Mucosa of descending colon (tissue), 3 donors: ENCODE measurements around the gene FAM3D. TPM values are rescaled to one million over a fixed set of nuclear protein-coding genes. Genes with fewer than 3 reads are reported as not detected.

Experiments used
- ATAC-seq: fragments of 200-7000 bp; cut with Tn5 transposase; one replicate; pipeline ENCODE4 v1.9.1; 2020; ENCODE audit warnings: mild to moderate bottlenecking, moderate library complexity
- DNase-seq, 3 donors: peaks; one replicate each; pipeline ENCODE4 v3.0.0-alpha.2; 2020
- H3K36me3 ChIP-seq: fragments of 200-600 bp; one replicate; pipeline ENCODE4 v1.8.0; 2021; ENCODE audit warnings: low read depth, mild to moderate bottlenecking
- H3K4me1 ChIP-seq: fragments of 200-600 bp; one replicate; pipeline ENCODE4 v1.8.0; 2021; ENCODE audit warnings: low read depth, mild to moderate bottlenecking
- H3K4me3 ChIP-seq: fragments of 200-600 bp; one replicate; pipeline ENCODE4 v1.8.0; 2021; ENCODE audit warnings: mild to moderate bottlenecking
- H3K9me3 ChIP-seq: fragments of 200-600 bp; one replicate; pipeline ENCODE4 v1.8.0; 2021; ENCODE audit warnings: mild to moderate bottlenecking
- CTCF ChIP-seq: fragments of 200-600 bp; IDR thresholded peaks from one replicate; pipeline ENCODE4 v1.8.0; 2022; ENCODE audit warnings: antibody characterized with exemption, mild to moderate bottlenecking
- intact Hi-C, 2 donors: fragments of 100-400 bp; cut with DNase I in 1 of 2; cut with micrococcal nuclease in 1 of 2; formaldehyde crosslinking; loops; one replicate each; pipeline versions ENCODE4 v1.11.0 to v1.11.1; 2022; cut with DNase I, micrococcal nuclease
- total RNA-seq, 3 donors: library from RNA; stranded (reverse); fragmentation: NEBNext Ultra II Directional in 2 of 3; extraction: Animal tissue kit (Norgen Biotek cat#: 25700) in 2 of 3; gene quantifications; one replicate each; pipeline versions ENCODE4 v1.2.1 to v1.2.4, GENCODE V29; 2021 to 2023
- donor health status: DM: no; HTN: no; CAD: no; lungs with moderate emphysema.
- donor health status: DM: no; HTN: no; CAD: no.
- donor health status: DM: no; HTN: yes; CAD: no.

FAM3D gene
- total RNA-seq, 3 donors from 2014 or later: 253 to 761 (median 323) TPM

GRCh38 chr3:58621086-58621830, 45.3 kb downstream of the FAM3D start:
- H3K9me3 ChIP-seq: no peaks in the 10 kb centered on the region
- no peak for DNase-seq
- H3K4me1 ChIP-seq: no peaks in the 10 kb centered on the region
- no peak overlapping the region for H3K4me3 ChIP-seq
- no peak for TF ChIP-seq CTCF
- intact Hi-C loops: no loop called here
- no peak for ATAC-seq
- no peaks in the 10 kb centered on the region for H3K36me3 ChIP-seq

- Histone ChIP-seq H3K4me3 (no peak overlapping the region), H3K9me3 (no peaks in the 10 kb centered on the region), H3K36me3 (no peaks in the 10 kb centered on the region), H3K4me1 (no peaks in the 10 kb centered on the region)
- no peak for DNase-seq
- no peak for TF ChIP-seq CTCF
- ATAC-seq: no peak
- intact Hi-C loops: no loop called here
Measured at GRCh38 chr3:58620421-58620820, 46.2 kb downstream of the FAM3D start.

GRCh38 chr3:58617338-58617761, 49.2 kb downstream of the FAM3D start:
- no peak for DNase-seq
- intact Hi-C loops: no loop called here
- Histone ChIP-seq H3K36me3 (no peaks in the 10 kb centered on the region), H3K4me3 (no peak overlapping the region), H3K9me3 (no peaks in the 10 kb centered on the region), H3K4me1 (no peaks in the 10 kb centered on the region)
- no peak for TF ChIP-seq CTCF
- peak; percentile 26 for ATAC-seq

- no peaks in the 10 kb centered on the region for H3K4me1 ChIP-seq
- intact Hi-C loops: no loop called here
- H3K4me3 ChIP-seq: no peak overlapping the region
- ATAC-seq: no peak
- DNase-seq: no peak
- no peaks in the 10 kb centered on the region for H3K36me3 ChIP-seq
- H3K9me3 ChIP-seq: no peaks in the 10 kb centered on the region
- no peak for TF ChIP-seq CTCF
Measured at GRCh38 chr3:58613236-58614132, 53.1 kb downstream of the FAM3D start.

GRCh38 chr3:58612830-58613229, 53.7 kb downstream of the FAM3D start:
- DNase-seq (no peak), ATAC-seq (no peak)
- TF ChIP-seq CTCF: no peak
- Histone ChIP-seq H3K36me3 (no peaks in the 10 kb centered on the region), H3K9me3 (no peaks in the 10 kb centered on the region), H3K4me1 (no peaks in the 10 kb centered on the region), H3K4me3 (no peak overlapping the region)
- intact Hi-C loops: no loop called here
